ENCODE measurements around the gene ELAPOR1.
A peak's percentile ranks its signal among the peaks of the same experiment; 100 is the strongest.

ELAPOR1 gene

GRCh38 chr1:109112056-109112651 lies 1.8 kb upstream of the ELAPOR1 start:
- no peak for ATAC-seq
- Mint-ChIP-seq H3K36me3 (ENCODE audit: low read depth) (peaks cover 7% of the 10 kb centered on the region), H3K27ac (no peak overlapping the region), H3K27me3 (peaks cover 14% of the 10 kb centered on the region), H3K4me1 (peaks cover 57% of the 10 kb centered on the region), H3K4me3 (no peak overlapping the region), H3K9me3 (no peaks in the 10 kb centered on the region)
- no peak for DNase-seq

DNA sequence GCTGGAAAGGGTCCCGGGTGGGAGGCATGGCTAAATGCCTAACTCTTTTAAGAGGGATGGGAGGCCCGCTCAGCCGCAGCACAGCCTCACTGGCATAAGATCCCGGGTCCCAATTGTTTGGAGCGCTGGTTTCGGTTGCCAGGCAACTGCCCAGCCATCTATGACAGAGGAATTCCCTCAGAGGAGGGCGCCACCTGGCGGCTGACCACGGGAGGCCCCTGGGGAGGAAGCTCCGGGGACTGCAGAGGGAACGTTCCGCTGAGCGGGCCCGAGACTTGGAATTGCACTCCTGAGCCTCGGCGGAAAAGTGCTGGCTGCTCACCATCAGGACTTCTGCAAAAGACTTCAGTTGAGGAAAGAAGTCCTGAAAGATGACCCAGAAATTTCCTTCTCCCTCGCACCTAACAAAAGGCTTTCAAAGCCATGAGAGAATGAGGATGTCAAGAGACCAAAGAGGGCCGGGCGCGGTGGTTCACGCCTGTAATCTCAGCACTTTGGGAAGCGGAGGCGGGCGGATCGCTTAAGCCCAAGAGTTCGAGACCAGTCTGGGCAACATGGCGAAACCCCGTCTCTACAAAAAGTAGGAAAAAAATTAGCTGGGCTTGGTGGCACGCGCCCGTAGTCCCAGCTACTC lies 1.1 kb upstream of the ELAPOR1 start:
- H3K36me3 Mint-ChIP-seq (ENCODE audit: low read depth), result peaks cover 7% of the 10 kb centered on the region
- H3K27me3 Mint-ChIP-seq, result peaks cover 14% of the 10 kb centered on the region
- peak overlapping the region; percentile 76 for H3K4me3 Mint-ChIP-seq
- no peaks in the 10 kb centered on the region for H3K9me3 Mint-ChIP-seq
- peak; percentile 53 for ATAC-seq
- peak; percentile 95 for DNase-seq
- peak overlapping the region; percentile 76 for H3K27ac Mint-ChIP-seq
- H3K4me1 Mint-ChIP-seq, result peaks cover 58% of the 10 kb centered on the region

- Mint-ChIP-seq H3K9me3 (no peaks in the 10 kb centered on the region), H3K4me1 (peaks cover 59% of the 10 kb centered on the region), H3K27ac (peak overlapping the region; percentile 30), H3K27me3 (peaks cover 14% of the 10 kb centered on the region), H3K4me3 (peak overlapping the region; percentile 76), H3K36me3 (ENCODE audit: low read depth) (peaks cover 9% of the 10 kb centered on the region)
- ATAC-seq (no peak), DNase-seq (no peak)
Observed at GRCh38 chr1:109114342-109114674, 393 bp downstream of the ELAPOR1 start.

- H3K27me3 Mint-ChIP-seq, result peaks cover 14% of the 10 kb centered on the region
- no peak for DNase-seq
- H3K4me3 Mint-ChIP-seq, result peak overlapping the region; percentile 35
- H3K27ac Mint-ChIP-seq, result peak overlapping the region; percentile 93
- H3K36me3 Mint-ChIP-seq (ENCODE audit: low read depth), result peaks cover 9% of the 10 kb centered on the region
- peaks cover 51% of the 10 kb centered on the region for H3K4me1 Mint-ChIP-seq
- peak; percentile 59 for ATAC-seq
- no peaks in the 10 kb centered on the region for H3K9me3 Mint-ChIP-seq
Observed at GRCh38 chr1:109115685-109116084, 1.8 kb downstream of the ELAPOR1 start.

- peak overlapping the region; percentile 35 for H3K4me3 Mint-ChIP-seq
- peaks cover 14% of the 10 kb centered on the region for H3K27me3 Mint-ChIP-seq
- peaks cover 9% of the 10 kb centered on the region for H3K36me3 Mint-ChIP-seq (ENCODE audit: low read depth)
- H3K27ac Mint-ChIP-seq, result peak overlapping the region; percentile 93
- no peak for DNase-seq
- H3K9me3 Mint-ChIP-seq, result no peaks in the 10 kb centered on the region
- H3K4me1 Mint-ChIP-seq, result peaks cover 51% of the 10 kb centered on the region
- ATAC-seq, result no peak
Observed at GRCh38 chr1:109116286-109116685, 2.4 kb downstream of the ELAPOR1 start.

DNA sequence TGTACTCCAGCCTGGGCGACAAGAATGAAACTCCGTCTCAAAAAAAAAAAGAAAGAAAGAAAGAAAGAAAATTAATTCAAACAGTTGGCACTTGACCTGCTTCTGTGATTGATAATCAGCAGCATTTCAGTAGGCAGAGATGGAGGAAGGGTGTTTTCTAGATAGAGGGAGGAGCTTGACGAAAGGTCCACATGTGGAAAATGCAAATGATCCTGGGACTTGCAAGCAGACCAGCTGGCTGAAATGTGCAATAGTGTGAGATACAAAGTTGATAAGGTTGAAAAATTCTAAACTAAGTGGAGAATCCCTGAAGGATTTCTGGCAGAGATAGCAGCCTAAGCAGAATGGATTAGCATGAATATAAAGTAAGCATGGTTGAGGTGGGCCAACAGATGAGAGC lies 4.2 kb downstream of the ELAPOR1 start:
- peaks cover 9% of the 10 kb centered on the region for H3K36me3 Mint-ChIP-seq (ENCODE audit: low read depth)
- DNase-seq, result no peak
- no peak overlapping the region for H3K27ac Mint-ChIP-seq

GRCh38 chr1:109120356-109120755 lies 6.4 kb downstream of the ELAPOR1 start:
- Mint-ChIP-seq H3K36me3 (ENCODE audit: low read depth) (peaks cover 9% of the 10 kb centered on the region), H3K4me1 (peaks cover 22% of the 10 kb centered on the region), H3K27ac (no peak overlapping the region), H3K9me3 (no peaks in the 10 kb centered on the region), H3K4me3 (no peak overlapping the region), H3K27me3 (no peaks in the 10 kb centered on the region)
- DNase-seq (no peak), ATAC-seq (no peak)

More for the DNA sequence above, 4.2 kb downstream of the ELAPOR1 start:
- H3K27me3 Mint-ChIP-seq, result peaks cover 8% of the 10 kb centered on the region
- no peak for ATAC-seq
- no peak overlapping the region for H3K4me3 Mint-ChIP-seq
- peaks cover 41% of the 10 kb centered on the region for H3K4me1 Mint-ChIP-seq
- no peaks in the 10 kb centered on the region for H3K9me3 Mint-ChIP-seq

DNA sequence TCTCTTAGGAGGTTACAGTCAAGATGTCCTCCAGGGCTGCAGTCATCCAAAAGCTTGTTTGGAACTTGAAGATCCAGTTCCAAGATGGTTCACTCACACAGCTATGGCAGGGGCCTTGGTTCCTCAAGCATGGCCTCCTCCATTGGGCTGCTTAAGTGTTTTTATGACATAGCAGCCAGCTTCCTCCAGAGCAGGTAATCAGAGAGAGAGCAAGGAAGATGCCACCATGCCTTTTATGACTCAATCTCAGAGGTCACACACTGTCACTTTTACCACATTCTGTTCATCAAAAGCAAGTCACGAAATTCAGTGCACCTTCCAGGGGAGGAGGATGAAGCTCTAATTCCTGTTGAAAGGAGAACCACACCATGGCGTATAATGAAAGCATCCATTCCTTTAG lies 17.1 kb downstream of the ELAPOR1 start:
- Mint-ChIP-seq H3K4me1 (peaks cover 28% of the 10 kb centered on the region), H3K36me3 (ENCODE audit: low read depth) (no peaks in the 10 kb centered on the region), H3K27ac (no peak overlapping the region), H3K4me3 (no peak overlapping the region), H3K27me3 (no peaks in the 10 kb centered on the region), H3K9me3 (no peaks in the 10 kb centered on the region)
- ATAC-seq, result peak; percentile 53
- no peak for DNase-seq

DNA sequence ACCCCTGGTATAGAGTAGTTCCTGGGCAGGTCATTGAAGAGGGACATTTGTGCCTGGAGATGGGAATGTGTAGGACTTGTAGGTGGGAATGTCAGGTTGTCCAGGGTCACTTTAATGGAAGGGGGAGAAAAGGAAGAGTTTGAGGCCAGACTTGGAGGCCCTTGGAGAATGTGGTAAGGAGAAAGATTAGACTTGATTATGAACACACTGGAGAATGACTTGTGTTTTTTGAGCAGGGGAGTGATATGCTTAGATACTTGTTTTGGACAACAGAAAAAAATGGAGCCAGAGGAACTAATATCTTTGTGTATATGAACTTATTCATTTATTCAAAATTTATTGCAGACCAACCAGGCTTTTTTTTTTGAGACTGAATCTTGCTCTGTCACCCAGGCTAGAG lies 17.9 kb downstream of the ELAPOR1 start:
- H3K4me3 Mint-ChIP-seq, result no peak overlapping the region
- no peaks in the 10 kb centered on the region for H3K9me3 Mint-ChIP-seq
- no peak for ATAC-seq
- H3K27me3 Mint-ChIP-seq, result no peaks in the 10 kb centered on the region
- no peak for DNase-seq
- H3K27ac Mint-ChIP-seq, result no peak overlapping the region
- H3K36me3 Mint-ChIP-seq (ENCODE audit: low read depth), result no peaks in the 10 kb centered on the region
- peaks cover 32% of the 10 kb centered on the region for H3K4me1 Mint-ChIP-seq

GRCh38 chr1:109133002-109133706 lies 19.2 kb downstream of the ELAPOR1 start:
- no peaks in the 10 kb centered on the region for H3K27me3 Mint-ChIP-seq
- peaks cover 32% of the 10 kb centered on the region for H3K4me1 Mint-ChIP-seq
- no peaks in the 10 kb centered on the region for H3K9me3 Mint-ChIP-seq
- ATAC-seq (no peak), DNase-seq (no peak)
- no peaks in the 10 kb centered on the region for H3K36me3 Mint-ChIP-seq (ENCODE audit: low read depth)
- no peak overlapping the region for H3K4me3 Mint-ChIP-seq
- no peak overlapping the region for H3K27ac Mint-ChIP-seq

DNA sequence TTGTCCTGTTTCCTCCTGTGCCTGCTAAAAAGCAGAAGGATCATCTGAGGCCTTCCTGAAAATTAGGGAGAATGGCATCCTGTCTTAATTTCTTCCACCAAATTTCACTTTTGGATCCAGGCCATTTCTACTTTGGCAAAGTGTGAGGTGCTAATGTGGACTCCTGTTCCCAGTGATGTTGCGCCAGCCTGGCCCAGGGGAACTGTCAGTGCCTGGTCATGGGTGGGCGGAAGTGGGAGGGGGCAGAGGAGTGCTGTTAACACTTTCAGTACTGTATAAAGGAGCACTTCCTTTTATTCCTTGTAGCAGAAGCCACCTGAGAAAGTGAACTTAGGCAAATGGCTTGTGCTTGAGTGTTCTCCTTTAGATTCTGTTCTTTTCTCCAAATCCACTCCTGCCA lies 19.9 kb downstream of the ELAPOR1 start:
- no peak overlapping the region for H3K27ac Mint-ChIP-seq
- no peaks in the 10 kb centered on the region for H3K36me3 Mint-ChIP-seq (ENCODE audit: low read depth)
- no peaks in the 10 kb centered on the region for H3K27me3 Mint-ChIP-seq
- no peaks in the 10 kb centered on the region for H3K9me3 Mint-ChIP-seq
- ATAC-seq (no peak), DNase-seq (peak; percentile 23)
- H3K4me3 Mint-ChIP-seq, result no peak overlapping the region
- H3K4me1 Mint-ChIP-seq, result peaks cover 32% of the 10 kb centered on the region

GRCh38 chr1:109134423-109134822 lies 20.5 kb downstream of the ELAPOR1 start:
- no peak overlapping the region for H3K4me3 Mint-ChIP-seq
- peak overlapping the region; percentile 30 for H3K27ac Mint-ChIP-seq
- peaks cover 32% of the 10 kb centered on the region for H3K4me1 Mint-ChIP-seq
- DNase-seq (no peak), ATAC-seq (no peak)
- no peaks in the 10 kb centered on the region for H3K27me3 Mint-ChIP-seq
- no peaks in the 10 kb centered on the region for H3K9me3 Mint-ChIP-seq
- H3K36me3 Mint-ChIP-seq (ENCODE audit: low read depth), result no peaks in the 10 kb centered on the region

- Mint-ChIP-seq H3K27me3 (no peaks in the 10 kb centered on the region), H3K36me3 (ENCODE audit: low read depth) (no peaks in the 10 kb centered on the region), H3K27ac (peak overlapping the region; percentile 69), H3K4me1 (peaks cover 32% of the 10 kb centered on the region), H3K4me3 (no peak overlapping the region), H3K9me3 (no peaks in the 10 kb centered on the region)
- peak; percentile 52 for ATAC-seq
- no peak for DNase-seq
Observed at GRCh38 chr1:109135940-109136339, 22.0 kb downstream of the ELAPOR1 start.

GRCh38 chr1:109136766-109137165 lies 22.9 kb downstream of the ELAPOR1 start:
- Mint-ChIP-seq H3K4me1 (peaks cover 29% of the 10 kb centered on the region), H3K4me3 (no peak overlapping the region), H3K27me3 (no peaks in the 10 kb centered on the region), H3K9me3 (no peaks in the 10 kb centered on the region), H3K27ac (no peak overlapping the region), H3K36me3 (ENCODE audit: low read depth) (no peaks in the 10 kb centered on the region)
- no peak for ATAC-seq
- no peak for DNase-seq

GRCh38 chr1:109137958-109138357 lies 24.0 kb downstream of the ELAPOR1 start:
- Mint-ChIP-seq H3K4me3 (no peak overlapping the region), H3K4me1 (peaks cover 29% of the 10 kb centered on the region), H3K27me3 (no peaks in the 10 kb centered on the region), H3K36me3 (ENCODE audit: low read depth) (no peaks in the 10 kb centered on the region), H3K9me3 (no peaks in the 10 kb centered on the region), H3K27ac (no peak overlapping the region)
- DNase-seq, result no peak
- ATAC-seq, result no peak
